HG03342 (cell line): ENCODE measurements around the gene XPO1.
A peak's percentile ranks its signal among the peaks of the same experiment; 100 is the strongest.
"Not testable (repeated sequence)": the region's sequence is repeated elsewhere in the genome, so short reads cannot be mapped to it uniquely, and the experiment has no call there.

ENCODE experiments used
- ATAC-seq: cut with Tn5 transposase; IDR thresholded peaks from one replicate; pipeline ENCODE4 v1.9.1; 2021; ENCODE audit warnings: mild to moderate bottlenecking, moderate library complexity; ENCODE audit not compliant: unreplicated experiment

Gene XPO1, protein sequence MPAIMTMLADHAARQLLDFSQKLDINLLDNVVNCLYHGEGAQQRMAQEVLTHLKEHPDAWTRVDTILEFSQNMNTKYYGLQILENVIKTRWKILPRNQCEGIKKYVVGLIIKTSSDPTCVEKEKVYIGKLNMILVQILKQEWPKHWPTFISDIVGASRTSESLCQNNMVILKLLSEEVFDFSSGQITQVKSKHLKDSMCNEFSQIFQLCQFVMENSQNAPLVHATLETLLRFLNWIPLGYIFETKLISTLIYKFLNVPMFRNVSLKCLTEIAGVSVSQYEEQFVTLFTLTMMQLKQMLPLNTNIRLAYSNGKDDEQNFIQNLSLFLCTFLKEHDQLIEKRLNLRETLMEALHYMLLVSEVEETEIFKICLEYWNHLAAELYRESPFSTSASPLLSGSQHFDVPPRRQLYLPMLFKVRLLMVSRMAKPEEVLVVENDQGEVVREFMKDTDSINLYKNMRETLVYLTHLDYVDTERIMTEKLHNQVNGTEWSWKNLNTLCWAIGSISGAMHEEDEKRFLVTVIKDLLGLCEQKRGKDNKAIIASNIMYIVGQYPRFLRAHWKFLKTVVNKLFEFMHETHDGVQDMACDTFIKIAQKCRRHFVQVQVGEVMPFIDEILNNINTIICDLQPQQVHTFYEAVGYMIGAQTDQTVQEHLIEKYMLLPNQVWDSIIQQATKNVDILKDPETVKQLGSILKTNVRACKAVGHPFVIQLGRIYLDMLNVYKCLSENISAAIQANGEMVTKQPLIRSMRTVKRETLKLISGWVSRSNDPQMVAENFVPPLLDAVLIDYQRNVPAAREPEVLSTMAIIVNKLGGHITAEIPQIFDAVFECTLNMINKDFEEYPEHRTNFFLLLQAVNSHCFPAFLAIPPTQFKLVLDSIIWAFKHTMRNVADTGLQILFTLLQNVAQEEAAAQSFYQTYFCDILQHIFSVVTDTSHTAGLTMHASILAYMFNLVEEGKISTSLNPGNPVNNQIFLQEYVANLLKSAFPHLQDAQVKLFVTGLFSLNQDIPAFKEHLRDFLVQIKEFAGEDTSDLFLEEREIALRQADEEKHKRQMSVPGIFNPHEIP (N-terminal part only)

DNA sequence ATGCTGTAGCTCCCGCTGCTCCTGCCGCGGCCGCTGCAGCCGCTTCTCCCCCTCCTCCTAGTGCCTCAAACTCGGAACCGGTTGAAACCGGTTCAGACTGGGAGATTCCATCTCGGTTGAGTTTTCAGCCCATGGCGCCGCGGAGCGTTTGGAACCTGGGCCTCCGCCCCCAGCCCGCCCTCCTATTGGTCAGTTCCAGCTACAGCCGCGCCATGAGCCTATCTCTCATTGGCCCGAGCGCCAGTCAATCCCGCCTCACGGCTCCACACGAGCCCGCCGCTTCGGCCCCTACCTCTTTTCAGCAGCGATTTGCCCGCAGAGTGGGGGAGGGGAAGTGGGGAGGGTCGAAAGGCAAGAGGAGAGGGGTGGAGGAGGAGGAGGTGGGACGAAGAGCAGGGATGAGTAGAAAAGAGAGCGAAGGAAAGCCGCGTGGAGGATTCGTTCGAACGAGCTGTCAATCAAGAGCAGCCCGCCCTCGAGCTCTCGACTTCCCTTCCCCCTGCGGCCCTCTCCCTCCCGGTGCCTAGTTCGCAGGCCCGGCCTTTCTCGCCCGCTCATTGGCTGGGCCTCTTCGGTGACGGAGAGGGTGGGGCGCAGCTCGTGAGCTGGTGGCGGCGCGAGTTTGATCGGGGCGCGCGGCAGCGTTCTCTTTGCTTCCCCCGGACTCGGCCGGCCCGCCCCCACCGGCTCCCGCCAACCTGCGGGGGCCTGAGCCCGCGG, at the start of gene XPO1:
TSS of gene XPO1 (minus strand) at position 157 of the 720 bp plus-strand sequence. CDS start 4,459 bp downstream, outside the sequence.
- peak; percentile 82 for ATAC-seq

DNA sequence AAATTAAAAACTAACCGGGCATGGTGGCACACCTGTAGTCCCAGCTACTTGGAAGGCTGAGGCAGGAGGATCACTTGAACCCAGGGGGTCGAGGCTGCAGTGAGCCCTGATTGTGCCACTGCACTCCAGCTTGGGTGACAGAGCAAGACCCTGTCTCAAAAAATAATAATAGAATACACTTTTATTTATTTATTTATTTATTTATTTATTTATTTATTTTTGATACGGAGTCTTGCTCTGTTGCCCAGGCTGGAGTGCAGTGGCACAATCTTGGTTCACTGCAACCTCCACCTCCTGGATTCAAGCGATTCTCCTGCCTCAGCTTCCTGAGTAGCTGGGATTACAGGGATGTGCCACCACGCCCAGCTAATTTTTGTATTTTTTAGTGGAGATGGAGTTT, 48.8 kb upstream of the XPO1 start:
- not testable (repeated sequence) for ATAC-seq

DNA sequence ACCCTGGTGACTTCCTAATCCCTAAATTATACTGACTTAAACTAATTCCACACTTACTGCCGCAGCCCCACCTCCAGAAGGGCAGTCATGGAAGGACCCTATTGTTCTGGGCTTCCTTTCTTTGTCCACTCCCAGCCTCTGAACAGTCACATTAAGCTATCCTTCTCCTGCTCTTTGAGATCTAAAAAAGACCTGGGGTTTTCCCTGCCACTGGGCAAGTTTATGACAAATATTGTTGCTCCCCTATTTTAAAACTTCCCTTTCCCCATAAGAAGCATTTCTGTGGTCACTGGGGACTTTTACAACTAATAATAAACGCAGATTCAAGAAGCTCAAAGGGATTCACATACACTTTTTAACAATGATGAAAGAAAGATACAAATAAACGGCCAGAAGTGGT, 47.2 kb upstream of the XPO1 start:
- no peak for ATAC-seq

DNA sequence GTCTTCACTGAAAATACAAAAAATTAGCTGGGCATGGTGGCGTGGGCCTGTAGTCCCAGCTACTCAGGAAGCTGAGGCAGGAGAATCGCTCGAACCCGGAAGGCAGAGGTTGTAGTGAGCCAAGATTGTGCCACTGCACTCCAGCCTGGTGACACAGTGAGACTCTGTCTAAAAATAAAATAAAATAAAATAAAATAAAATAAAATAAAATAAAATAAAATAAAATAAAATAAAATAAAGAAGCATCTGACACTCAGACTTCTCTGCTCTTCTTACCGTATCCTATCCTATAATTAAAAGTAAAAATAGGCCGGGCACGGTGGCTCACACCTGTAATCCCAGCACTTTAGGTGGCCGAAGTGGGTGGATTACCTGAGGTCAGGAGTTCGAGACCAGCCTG, 46.2 kb upstream of the XPO1 start:
- ATAC-seq = not testable (repeated sequence)

DNA sequence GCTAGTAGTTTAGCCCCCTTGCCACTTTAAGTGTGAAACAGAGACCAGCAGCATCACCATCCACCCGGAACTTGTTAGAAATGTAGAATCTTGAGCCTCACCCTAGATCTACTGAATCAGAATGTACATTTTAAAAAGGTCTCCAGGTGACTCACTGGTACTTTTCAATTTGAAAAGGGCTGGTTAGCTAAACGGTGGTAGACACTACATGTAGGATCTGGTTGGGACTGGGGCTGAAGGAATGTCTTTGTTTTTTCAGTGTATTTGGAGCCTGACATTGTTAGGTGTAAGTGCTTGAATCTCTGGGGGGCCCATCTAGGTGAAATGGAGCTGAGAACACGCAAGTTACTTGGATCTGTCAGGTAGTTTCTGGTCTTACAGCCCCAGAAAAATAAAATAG, 44.0 kb upstream of the XPO1 start:
- no peak for ATAC-seq

DNA sequence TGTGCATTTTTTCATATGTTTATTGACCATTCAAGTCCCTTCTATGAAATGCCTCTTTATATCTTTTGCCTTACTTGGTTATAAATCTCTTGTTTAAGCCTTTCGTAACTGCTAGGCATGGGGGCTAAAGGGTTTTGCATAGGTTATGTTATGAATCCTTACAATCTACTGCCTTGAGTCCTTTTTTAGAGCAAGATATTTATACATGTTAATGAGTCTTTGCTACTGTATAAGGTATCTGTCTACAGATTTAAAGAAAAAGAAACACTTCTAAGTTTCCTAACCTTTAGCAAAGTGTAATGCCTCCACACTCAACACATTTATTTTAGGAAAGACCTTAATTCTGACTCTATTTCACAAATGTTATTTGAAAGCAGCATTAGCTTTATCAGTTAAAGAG, 43.6 kb upstream of the XPO1 start:
- no peak for ATAC-seq

DNA sequence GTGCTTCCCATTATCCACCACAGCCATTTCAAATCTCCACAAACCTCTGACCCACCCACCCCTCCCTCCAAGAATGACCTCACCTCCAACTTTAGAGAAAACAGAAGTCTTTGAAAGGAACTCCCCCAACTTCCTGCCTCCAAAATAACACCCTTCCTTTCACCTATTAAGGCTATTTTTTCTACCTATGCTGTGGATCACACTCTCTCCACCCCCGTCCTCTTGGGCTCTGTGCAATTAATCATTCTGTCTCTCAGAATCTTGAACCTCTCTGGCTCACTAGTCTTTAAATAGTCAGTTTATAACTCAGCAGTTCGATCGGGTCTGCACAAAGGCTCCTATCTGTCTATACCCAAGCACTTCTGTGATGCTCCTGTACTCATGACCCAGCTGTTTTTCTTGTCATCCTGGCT, 37.3 kb upstream of the XPO1 start:
- no peak for ATAC-seq

DNA sequence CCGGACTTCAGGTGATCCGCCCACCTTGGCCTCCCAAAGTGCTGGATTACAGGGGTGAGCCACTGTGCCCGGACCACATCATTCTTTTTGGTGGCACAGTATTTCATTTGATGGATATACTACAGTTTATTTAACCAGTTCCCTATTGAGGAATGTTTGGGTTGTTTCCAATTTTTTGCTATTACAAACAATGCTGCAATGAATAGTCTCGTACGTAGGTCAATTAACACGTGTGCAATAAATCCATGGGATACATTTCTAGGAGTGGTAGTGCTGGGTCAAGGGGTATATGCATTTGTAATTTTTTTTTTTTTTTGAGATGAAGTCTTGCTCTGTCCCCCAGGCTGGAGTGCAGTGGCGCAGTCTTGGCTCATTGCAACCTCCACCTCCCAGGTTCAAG, 28.4 kb upstream of the XPO1 start:
- ATAC-seq = no peak

DNA sequence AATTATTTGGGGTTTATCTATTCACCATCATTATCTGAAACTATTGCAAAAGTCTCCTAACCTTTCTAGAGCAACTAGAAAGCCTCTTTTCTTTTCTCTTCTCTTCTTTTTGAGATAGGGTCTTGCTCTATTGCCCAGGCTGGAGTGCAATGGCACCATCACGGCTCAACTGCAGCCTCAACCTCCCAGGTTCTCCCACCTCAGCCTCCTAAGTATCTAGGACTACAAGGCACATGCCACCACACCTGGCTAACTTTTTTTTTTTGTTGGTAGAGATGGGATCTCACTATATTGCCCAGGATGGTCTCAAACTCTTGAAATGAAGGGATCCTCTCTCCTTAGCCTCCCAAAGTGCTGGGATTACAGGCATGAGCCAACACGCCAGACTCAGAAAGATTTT, 24.5 kb upstream of the XPO1 start:
- no peak for ATAC-seq

DNA sequence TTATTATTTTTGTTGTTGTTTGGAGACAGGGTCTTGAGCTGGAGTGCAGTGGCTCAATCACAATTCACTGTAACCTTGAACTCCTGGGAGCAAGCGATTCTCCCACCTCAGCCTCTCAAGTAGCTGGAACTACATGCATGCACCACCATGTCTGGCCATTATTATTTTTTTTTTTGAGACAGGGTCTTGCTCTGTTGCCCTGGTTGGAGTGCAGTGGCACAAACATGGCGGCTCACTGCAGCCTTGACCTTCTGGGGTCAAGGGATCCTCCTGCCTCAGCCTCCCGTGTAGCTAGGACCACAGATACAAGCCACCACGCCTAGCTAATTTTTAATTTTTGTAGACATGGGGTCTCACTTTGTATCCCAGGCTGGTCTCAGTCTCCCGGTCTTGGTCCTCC, 20.0 kb upstream of the XPO1 start:
- ATAC-seq = no peak

DNA sequence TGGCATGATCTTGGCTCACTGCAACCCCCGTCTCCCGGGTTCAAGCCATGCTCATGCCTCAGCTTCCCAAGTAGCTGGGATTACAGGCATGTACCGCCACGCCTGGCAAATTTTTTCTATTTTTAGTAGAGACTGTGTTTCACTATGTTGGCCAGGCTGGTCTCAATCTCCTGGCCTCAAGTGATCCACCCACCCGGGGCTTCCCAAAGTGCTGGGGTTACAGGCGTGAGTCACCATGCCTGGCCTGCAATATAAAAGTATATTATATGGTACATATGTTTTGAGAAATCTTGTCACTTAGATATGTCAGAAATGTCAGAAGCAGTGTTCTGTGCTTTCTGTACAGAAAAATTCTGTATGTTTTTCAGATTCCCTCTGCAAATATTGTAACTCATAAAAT, 19.2 kb upstream of the XPO1 start:
- no peak for ATAC-seq

DNA sequence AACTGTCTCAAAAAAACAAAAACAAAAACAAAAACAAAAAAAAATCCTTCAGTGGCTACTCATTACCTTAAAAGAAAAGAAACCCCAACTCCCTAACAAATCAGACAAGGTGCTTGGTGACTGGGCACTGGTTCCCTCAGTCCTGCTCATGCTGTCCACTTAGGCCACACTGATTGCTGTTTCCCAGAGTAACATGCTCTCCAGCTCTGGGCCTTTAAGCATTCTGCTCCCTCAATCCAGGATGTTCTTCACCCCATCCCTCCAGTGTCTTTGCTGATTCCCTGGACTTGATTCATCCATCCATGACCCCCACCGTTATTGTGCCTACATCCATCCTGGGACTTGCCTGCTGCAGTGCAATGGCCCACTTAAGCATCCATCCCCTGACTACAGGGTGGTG, 16.4 kb upstream of the XPO1 start:
- ATAC-seq = no peak

DNA sequence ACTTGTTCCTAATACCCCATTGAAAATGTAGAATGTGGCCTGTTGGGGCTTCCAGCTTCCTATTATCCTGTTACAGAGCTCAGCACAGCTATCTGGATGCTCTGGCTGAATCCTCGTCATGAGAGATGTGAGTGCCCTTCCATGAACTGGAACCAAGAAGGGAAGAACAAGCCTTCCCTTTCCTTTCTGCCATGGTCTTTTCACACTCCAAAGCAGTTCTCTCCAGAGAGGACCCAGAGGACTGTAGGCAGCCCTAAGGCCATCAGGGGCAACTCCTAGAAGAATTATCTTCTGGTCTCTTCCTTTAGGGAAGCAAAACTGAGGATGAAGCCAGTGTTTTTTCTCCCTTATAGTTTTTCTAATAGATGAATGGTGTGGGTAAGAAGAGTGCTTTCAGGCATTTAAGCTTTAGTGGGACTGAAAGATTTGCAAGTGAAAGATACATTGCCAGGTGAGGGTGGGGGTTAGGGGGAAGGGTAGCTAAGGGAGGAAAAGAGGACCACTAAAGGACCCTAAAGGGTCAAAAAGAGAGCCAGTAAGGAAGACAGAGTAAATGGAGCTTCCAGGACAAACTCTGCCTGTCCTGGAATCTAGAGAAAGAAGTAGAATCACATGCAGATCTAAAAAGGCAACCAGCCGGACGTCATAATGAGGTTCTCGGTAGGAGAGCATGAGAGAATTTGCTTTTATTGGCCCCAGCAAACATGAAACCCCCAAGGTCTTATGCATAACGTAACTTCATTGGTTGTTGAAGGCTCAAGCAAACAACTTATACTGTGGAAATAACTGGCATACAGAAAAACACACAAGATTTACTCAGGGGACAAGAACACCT, 12.4 kb upstream of the XPO1 start:
- no peak for ATAC-seq

DNA sequence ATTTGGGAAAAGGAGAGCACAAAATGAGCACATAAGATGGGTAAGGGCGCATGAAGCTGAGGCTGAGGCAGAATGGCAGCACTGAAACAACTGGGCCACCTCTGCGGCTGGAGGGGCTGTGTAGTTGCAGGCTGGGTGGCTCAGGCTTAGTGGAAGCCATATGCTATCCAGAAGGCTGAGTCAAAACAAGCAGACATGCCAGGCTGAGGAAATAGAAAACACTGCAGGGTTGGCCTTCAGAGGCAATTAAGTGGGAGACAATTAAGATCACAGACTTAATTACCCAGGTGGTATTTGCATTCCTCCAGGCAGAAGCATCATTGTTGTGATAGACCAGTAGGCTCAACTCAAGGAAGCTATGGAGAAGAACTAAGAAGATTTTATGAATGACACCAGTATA, 11.4 kb upstream of the XPO1 start:
- no peak for ATAC-seq

DNA sequence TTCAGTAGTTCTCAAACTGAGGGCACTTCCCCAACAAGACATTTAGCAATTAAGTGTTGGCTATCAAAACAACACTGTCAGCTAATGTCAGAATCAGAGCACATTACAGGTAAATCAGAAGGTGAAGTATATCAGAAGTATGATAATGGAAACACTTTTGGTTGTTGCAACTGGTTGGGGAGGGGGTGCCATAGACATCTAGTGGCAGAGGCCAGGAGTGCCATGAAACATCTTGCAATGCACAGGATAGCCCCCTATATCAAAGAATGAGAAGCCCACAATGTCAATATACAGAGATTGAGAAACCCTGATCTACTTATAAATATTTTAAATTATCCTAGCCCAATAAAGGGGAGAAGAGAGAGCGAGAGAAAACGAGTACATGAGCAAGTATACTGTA, 4.9 kb upstream of the XPO1 start:
- ATAC-seq = no peak

DNA sequence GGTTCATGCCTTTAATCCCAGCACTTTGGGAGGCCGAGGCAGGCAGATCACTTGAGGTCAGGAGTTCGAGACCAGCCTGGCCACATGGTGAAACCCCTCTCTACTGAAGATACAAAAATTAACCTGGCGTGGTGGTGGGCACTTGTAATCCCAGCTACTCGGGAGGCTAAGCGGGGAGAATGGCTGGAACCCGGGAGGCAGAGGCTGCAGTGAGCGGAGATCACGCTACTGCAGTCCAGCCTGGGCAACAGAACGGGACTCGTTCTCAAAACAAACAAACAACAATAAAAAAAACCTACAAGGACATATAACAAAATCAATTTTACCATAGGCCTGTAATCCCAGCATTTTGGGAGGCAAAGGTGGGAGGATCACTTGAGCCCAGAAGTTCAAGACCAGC, 2.0 kb upstream of the XPO1 start:
- not testable (repeated sequence) for ATAC-seq

DNA sequence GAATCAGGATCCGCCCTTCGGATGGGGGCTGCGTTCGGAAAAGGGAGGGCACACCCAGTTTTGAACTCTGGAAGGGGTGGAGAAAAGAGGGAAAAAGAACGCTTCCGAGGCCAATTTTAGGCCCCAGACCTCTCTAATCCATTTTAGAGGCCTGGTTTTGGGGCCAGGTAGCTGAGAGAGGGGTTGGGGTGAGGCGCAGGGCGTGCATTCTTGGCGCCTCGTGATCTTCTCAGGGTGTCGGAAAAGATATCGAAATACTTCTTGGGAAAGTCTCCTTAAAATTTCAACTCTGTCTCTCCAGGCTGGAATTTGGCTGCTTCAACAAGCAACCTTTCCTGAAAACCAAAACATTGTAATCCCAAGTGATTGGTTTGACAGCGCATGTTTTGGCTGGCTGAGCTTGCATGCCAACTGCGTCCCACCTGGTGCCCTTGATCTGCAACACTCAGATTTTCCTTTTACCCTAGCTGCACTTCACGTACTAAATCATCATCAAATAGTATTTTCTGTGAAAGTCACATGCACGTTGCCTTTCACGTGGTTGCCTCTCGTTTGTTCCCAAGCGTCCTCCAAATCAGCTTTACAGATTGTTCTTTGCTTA, 864 bp upstream of the XPO1 start:
- ATAC-seq = peak; percentile 1

DNA sequence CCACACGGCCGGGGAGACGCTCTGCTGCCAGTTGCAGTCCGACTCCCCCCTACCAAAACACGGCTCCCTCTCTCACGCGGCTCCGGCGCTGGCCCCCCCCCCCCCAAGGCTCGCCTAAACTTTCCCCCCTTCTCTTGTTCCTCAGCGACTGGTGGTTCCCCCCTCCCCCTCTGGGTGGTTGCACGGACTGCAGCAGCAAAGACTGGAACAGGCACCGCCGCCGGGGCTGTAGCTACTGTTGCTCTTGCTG, 281 bp downstream of the XPO1 start:
- ATAC-seq = no peak

DNA sequence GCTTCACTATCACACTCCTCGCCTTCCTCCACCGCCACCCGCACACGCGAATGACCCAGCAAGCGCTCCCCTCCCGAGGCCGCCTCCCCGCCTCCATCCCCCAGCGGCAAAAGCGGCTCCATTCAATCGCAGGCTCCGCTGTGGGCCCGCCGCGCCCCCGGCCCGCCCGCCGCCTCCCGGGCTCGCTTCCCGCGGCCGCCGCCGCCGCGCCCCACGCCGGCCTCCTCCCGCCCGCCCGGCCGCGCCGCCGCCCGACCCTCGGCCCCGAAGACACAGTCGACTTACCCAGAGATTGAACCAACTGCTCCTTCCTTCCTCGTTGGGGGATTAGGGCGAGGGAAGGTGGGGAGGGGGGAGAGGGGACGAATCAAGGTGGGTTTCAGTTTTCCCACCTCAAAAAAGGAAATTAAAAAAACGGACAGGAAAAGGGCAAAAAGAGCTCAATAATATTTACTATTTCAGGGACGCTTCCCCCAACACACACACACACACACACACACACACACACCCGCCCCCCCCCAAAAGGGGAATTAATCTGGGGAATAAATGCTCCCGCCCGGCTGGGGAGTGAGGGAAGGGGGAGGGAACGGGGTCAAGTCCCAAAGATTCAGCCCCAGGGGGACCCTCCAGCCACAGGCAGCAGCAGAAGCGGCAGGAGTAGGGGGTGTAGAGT, 743 bp downstream of the XPO1 start:
- no peak for ATAC-seq
